Vagina (tissue), 2 donors: Measurements from ENCODE around the gene RBKS. TPM values are rescaled to one million over a fixed set of nuclear protein-coding genes. Genes with fewer than 3 reads are reported as not detected.

Source experiments
- DNase-seq, 2 donors: peaks; one replicate each; pipeline ENCODE4 v3.0.0-alpha.2; 2017; ENCODE audit errors: extremely low spot score in 2 of 2
- H3K27ac ChIP-seq: fragments of 200-600 bp; sonication (generic); one replicate; pipeline ENCODE4 v1.5.1; 2019
- H3K27me3 ChIP-seq: fragments of 200-600 bp; sonication (generic); one replicate; pipeline ENCODE4 v1.5.1; 2019
- H3K36me3 ChIP-seq, 2 donors: fragments of 200-600 bp; sonication (generic); one replicate each; pipeline ENCODE4 v1.5.1; 2017 to 2019
- H3K4me1 ChIP-seq: fragments of 200-600 bp; sonication (generic); one replicate; pipeline ENCODE4 v1.5.1; 2019
- H3K4me3 ChIP-seq, 2 donors: fragments of 200-600 bp; sonication (generic); 1 replicate in 1 of 2; 2 replicates in 1 of 2; pipeline ENCODE4 v1.5.1; 2016 to 2019
- H3K9me3 ChIP-seq: fragments of 200-600 bp; sonication (generic); one replicate; pipeline ENCODE4 v1.5.1; 2019
- POLR2A ChIP-seq, 2 donors: fragments of 450-650 bp; IDR thresholded peaks; one replicate each; pipeline ENCODE4 v1.6.1; 2017; ENCODE audit warnings: antibody characterized with exemption in 2 of 2, mild to moderate bottlenecking in 2 of 2, moderate library complexity in 2 of 2
- POLR2AphosphoS5 ChIP-seq, 2 donors: sonication (generic); formaldehyde crosslinking; IDR thresholded peaks; one replicate each; pipeline ENCODE4 v1.9.0; 2017; ENCODE audit warnings: antibody characterized with exemption in 2 of 2, mild to moderate bottlenecking in 2 of 2, low read depth in 1 of 2; ENCODE audit not compliant: insufficient read depth in 1 of 2
- intact Hi-C: fragments of 100-400 bp; cut with DNase I; formaldehyde crosslinking; loops from one replicate; pipeline ENCODE4 v1.15.1; 2023
- total RNA-seq: library from RNA; depleted of rRNA; stranded (reverse); fragments of >200 nt; gene quantifications from one replicate; pipeline ENCODE4 v1.2.3, GENCODE V29; 2016
- TF ChIP-seq, protein P1 (sequence below), 3 experiments: fragments of 450-650 bp in 2 of 3; fragments of 200-600 bp in 1 of 3; sonication (generic) in 1 of 3; IDR thresholded peaks; one replicate each; pipeline ENCODE4 v1.5.1; 2017 to 2019; ENCODE audit warnings: antibody characterized with exemption in 3 of 3, mild to moderate bottlenecking in 2 of 3, moderate library complexity in 2 of 3

Gene RBKS
- total RNA-seq, 1 donor from 2014 or later: 2.2 TPM

GRCh38 chr2:27901234-27901633, 11.0 kb upstream of the RBKS start:
- Histone ChIP-seq H3K4me1 (no peaks in the 10 kb centered on the region), H3K4me3 (no peak overlapping the region), H3K36me3 (peaks cover 0 to 3% of the 10 kb centered on the region in 2 donors), H3K27me3 (no peaks in the 10 kb centered on the region), H3K27ac (no peak overlapping the region), H3K9me3 (no peaks in the 10 kb centered on the region)
- intact Hi-C loops: no loop called here
- no peak for TF ChIP-seq POLR2A (IDR thresholded peaks at IDR 0.05)
- no peak for TF ChIP-seq POLR2AphosphoS5 (IDR thresholded peaks at IDR 0.05; ENCODE audit: insufficient read depth in 1 of 2, low read depth in 1 of 2)
- no peak for DNase-seq

GRCh38 chr2:27897717-27898116, 7.5 kb upstream of the RBKS start:
- TF ChIP-seq, protein P1, sequence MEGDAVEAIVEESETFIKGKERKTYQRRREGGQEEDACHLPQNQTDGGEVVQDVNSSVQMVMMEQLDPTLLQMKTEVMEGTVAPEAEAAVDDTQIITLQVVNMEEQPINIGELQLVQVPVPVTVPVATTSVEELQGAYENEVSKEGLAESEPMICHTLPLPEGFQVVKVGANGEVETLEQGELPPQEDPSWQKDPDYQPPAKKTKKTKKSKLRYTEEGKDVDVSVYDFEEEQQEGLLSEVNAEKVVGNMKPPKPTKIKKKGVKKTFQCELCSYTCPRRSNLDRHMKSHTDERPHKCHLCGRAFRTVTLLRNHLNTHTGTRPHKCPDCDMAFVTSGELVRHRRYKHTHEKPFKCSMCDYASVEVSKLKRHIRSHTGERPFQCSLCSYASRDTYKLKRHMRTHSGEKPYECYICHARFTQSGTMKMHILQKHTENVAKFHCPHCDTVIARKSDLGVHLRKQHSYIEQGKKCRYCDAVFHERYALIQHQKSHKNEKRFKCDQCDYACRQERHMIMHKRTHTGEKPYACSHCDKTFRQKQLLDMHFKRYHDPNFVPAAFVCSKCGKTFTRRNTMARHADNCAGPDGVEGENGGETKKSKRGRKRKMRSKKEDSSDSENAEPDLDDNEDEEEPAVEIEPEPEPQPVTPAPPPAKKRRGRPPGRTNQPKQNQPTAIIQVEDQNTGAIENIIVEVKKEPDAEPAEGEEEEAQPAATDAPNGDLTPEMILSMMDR (IDR thresholded peaks at IDR 0.05): no peak
- TF ChIP-seq POLR2AphosphoS5 (IDR thresholded peaks at IDR 0.05; ENCODE audit: insufficient read depth in 1 of 2, low read depth in 1 of 2) (no peak), POLR2A (IDR thresholded peaks at IDR 0.05) (no peak)
- Histone ChIP-seq H3K36me3 (peaks cover 0 to 3% of the 10 kb centered on the region in 2 donors), H3K27ac (no peak overlapping the region), H3K4me3 (no peak overlapping the region), H3K4me1 (no peaks in the 10 kb centered on the region), H3K27me3 (no peaks in the 10 kb centered on the region), H3K9me3 (no peaks in the 10 kb centered on the region)
- DNase-seq: no peak
- intact Hi-C loops: loop anchor here (10.0 kb wide), 1 partner anchor 183 kb away; no protein-coding TSS in a partner anchor

DNA sequence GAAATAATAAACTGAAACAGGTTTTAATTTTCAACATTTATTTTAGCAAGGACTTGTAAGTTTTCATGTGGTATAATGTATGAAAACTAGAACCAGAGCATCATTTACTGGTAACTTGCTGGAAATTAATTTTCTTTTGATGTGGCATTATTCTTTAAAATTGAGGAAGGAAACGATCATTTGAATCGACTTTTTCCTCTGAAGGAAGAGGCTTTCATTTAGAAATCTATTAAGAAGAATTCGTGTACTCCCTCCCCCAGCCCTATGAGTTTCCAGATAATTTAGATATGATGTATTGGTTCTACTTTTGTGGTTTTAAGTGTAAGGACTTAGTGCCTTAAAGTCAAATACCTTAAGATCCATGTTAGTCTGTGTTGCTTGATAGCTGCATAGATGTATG, 2.8 kb upstream of the RBKS start:
- peaks cover 19% of the 10 kb centered on the region for H3K4me1 ChIP-seq
- H3K27me3 ChIP-seq: no peaks in the 10 kb centered on the region
- no peak for DNase-seq
- intact Hi-C loops: loop anchor here (10.0 kb wide), 1 partner anchor 178 kb away; no protein-coding TSS in a partner anchor
- no peaks in the 10 kb centered on the region for H3K9me3 ChIP-seq
- H3K36me3 ChIP-seq: peaks cover 0 to 3% of the 10 kb centered on the region in 2 donors
- TF ChIP-seq, protein P1 (IDR thresholded peaks at IDR 0.05): no peak
- no peak for TF ChIP-seq POLR2AphosphoS5 (IDR thresholded peaks at IDR 0.05; ENCODE audit: insufficient read depth in 1 of 2, low read depth in 1 of 2)
- TF ChIP-seq POLR2A (IDR thresholded peaks at IDR 0.05): no peak
- H3K4me3 ChIP-seq: no peak overlapping the region
- H3K27ac ChIP-seq: peak overlapping the region; percentile 15

DNA sequence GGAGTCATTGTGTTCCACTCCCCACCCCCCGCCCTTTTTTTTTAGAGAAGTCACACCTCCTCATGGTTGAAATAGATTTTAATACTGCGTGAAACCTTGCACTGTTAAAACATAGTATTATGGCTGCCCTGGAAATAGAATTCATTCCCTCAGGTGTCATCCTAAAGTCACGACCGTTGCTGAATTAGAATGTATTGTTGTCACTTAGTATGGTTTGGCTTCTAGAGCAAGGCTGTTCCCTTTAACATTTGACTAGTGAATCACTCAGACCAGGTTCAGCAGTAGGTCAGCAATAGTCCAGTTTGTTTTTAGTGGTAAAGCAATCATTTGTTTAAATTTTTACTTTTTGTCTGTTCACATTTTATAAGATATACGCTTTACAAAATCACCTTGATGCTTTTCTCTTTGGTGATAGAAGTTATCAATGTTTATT, 1.5 kb upstream of the RBKS start:
- TF ChIP-seq POLR2AphosphoS5 (IDR thresholded peaks at IDR 0.05; ENCODE audit: insufficient read depth in 1 of 2, low read depth in 1 of 2): no peak
- no peak for TF ChIP-seq POLR2A (IDR thresholded peaks at IDR 0.05)
- TF ChIP-seq, protein P1 (IDR thresholded peaks at IDR 0.05): no peak
- H3K9me3 ChIP-seq: no peaks in the 10 kb centered on the region
- H3K27me3 ChIP-seq: no peaks in the 10 kb centered on the region
- H3K4me3 ChIP-seq: peak overlapping the region in 1 of 2 donors; percentile 91
- peaks cover 0 to 2% of the 10 kb centered on the region in 2 donors for H3K36me3 ChIP-seq
- H3K27ac ChIP-seq: peak overlapping the region; percentile 84
- H3K4me1 ChIP-seq: peaks cover 19% of the 10 kb centered on the region
- DNase-seq: no peak
- intact Hi-C loops: loop anchor here (10.0 kb wide), 1 partner anchor 177 kb away; no protein-coding TSS in a partner anchor

- Histone ChIP-seq H3K27ac (peak overlapping the region; percentile 84), H3K9me3 (no peaks in the 10 kb centered on the region), H3K27me3 (no peaks in the 10 kb centered on the region), H3K36me3 (no peaks in the 10 kb centered on the region), H3K4me3 (peak overlapping the region; percentile 59 to 91), H3K4me1 (peaks cover 19% of the 10 kb centered on the region)
- intact Hi-C loops: loop anchor here (10.0 kb wide), 1 partner anchor 176 kb away; no protein-coding TSS in a partner anchor
- TF ChIP-seq POLR2AphosphoS5 (IDR thresholded peaks at IDR 0.05; ENCODE audit: insufficient read depth in 1 of 2, low read depth in 1 of 2) (peak in 1 of 2 donors; percentile 75), POLR2A (IDR thresholded peaks at IDR 0.05) (no peak)
- DNase-seq: peak in 1 of 2 donors; percentile 93
Observed at GRCh38 chr2:27890924-27891672, 911 bp upstream of the RBKS start.

DNA sequence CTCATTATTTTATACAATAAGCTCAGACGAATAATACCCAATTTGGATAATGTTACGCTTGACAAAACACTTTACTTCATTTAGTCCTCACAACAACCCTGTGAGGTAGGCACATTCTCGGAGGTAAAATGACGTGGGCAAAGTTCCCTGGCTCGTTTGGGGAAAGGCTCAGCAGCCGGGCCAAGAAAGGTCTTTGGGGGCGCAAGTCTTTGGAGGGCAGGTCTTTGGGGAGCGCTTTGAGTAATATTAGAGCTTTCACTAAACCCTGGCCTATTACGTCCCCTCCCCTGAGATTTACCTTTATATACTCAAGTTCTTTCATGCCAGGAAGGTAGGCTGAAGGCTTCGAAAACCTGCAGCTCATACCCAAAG, 427 bp downstream of the RBKS start:
- no peaks in the 10 kb centered on the region for H3K9me3 ChIP-seq
- TF ChIP-seq POLR2A (IDR thresholded peaks at IDR 0.05): no peak
- no peak for TF ChIP-seq POLR2AphosphoS5 (IDR thresholded peaks at IDR 0.05; ENCODE audit: insufficient read depth in 1 of 2, low read depth in 1 of 2)
- TF ChIP-seq, protein P1 (IDR thresholded peaks at IDR 0.05): no peak
- H3K36me3 ChIP-seq: no peaks in the 10 kb centered on the region
- H3K27ac ChIP-seq: peak overlapping the region; percentile 84
- peaks cover 19% of the 10 kb centered on the region for H3K4me1 ChIP-seq
- no peaks in the 10 kb centered on the region for H3K27me3 ChIP-seq
- peak overlapping the region; percentile 59 to 91 for H3K4me3 ChIP-seq
- intact Hi-C loops: loop anchor here (2.0 to 10.0 kb wide), 2 partner anchors 175 to 507 kb away; no protein-coding TSS in a partner anchor
- DNase-seq: no peak
